ENCODE results near the gene SAMD14. TPM values are rescaled to one million over a fixed set of nuclear protein-coding genes. Genes with fewer than 3 reads are reported as not detected.

The SAMD14 gene
- total and polyA plus RNA-seq, 11 donors, result 0.44 to 3.9 (median 1.2) TPM

GRCh38 chr17:50111673-50112655 is 18.0 kb downstream of the SAMD14 start:
- peaks cover 0 to 40% (median 30%) of the 10 kb centered on the region in 9 donors for H3K36me3 ChIP-seq
- peak in 1 of 2 donors; percentile 28 for TF ChIP-seq POLR2A (IDR thresholded peaks at IDR 0.05)
- TF ChIP-seq CTCF (IDR thresholded peaks at IDR 0.05), result no peak
- intact Hi-C loops (cut with DNase I), result loop anchor here in 4 of 10 donors (1.0 to 10.0 kb wide), 5 partner anchors 17 to 65 kb away; partner anchors contain the start of genes SGCA (in 2 of the 4) and PDK2 (in 1 of the 4)
- H3K27ac ChIP-seq, result peak overlapping the region; percentile 85 to 99 (median 95)
- peak; percentile 81 to 90 (median 85) for DNase-seq
- peaks cover 6 to 76% (median 32%) of the 10 kb centered on the region in 12 donors for H3K4me1 ChIP-seq
- H3K9me3 ChIP-seq, result no peaks in the 10 kb centered on the region
- peaks cover 0 to 17% (median 0%) of the 10 kb centered on the region in 9 donors for H3K27me3 ChIP-seq
- H3K4me3 ChIP-seq, result no peak overlapping the region
- peak; percentile 68 to 85 (median 79) for ATAC-seq
- WGBS, 4 donors, result 27 to 37% (median 34%) methylated on average over 7 to 14 of the region's 14 CpGs

GRCh38 chr17:50110591-50111349 is 19.2 kb downstream of the SAMD14 start:
- peaks cover 6 to 65% (median 32%) of the 10 kb centered on the region in 12 donors for H3K4me1 ChIP-seq
- intact Hi-C loops (cut with DNase I), result loop anchor here in 4 of 10 donors (1.0 to 10.0 kb wide), 5 partner anchors 15 to 67 kb away; partner anchors contain the start of genes SGCA (in 2 of the 4) and PDK2 (in 1 of the 4)
- peak; percentile 61 to 92 (median 84) for DNase-seq
- TF ChIP-seq CTCF (IDR thresholded peaks at IDR 0.05), result no peak
- TF ChIP-seq POLR2A (IDR thresholded peaks at IDR 0.05), result peak in 1 of 2 donors; percentile 53
- H3K27ac ChIP-seq, result peak overlapping the region; percentile 85 to 99 (median 95)
- ATAC-seq, result peak; percentile 49 to 71 (median 68)
- WGBS, 4 donors, result 47 to 65% (median 61%) methylated on average over 19 of the region's 19 CpGs
- no peaks in the 10 kb centered on the region for H3K9me3 ChIP-seq
- H3K36me3 ChIP-seq, result peaks cover 0 to 51% (median 42%) of the 10 kb centered on the region in 9 donors
- H3K27me3 ChIP-seq, result peaks cover 0 to 5% (median 0%) of the 10 kb centered on the region in 9 donors
- H3K4me3 ChIP-seq, result no peak overlapping the region

- Histone ChIP-seq H3K27ac (peak overlapping the region in 11 of 12 donors; percentile 85 to 99 (median 95)), H3K36me3 (peaks cover 0 to 60% (median 49%) of the 10 kb centered on the region in 9 donors), H3K4me1 (peaks cover 6 to 55% (median 32%) of the 10 kb centered on the region in 12 donors), H3K9me3 (no peaks in the 10 kb centered on the region), H3K27me3 (no peaks in the 10 kb centered on the region), H3K4me3 (no peak overlapping the region)
- intact Hi-C loops (cut with DNase I), result loop anchor here in 3 of 10 donors (5.0 to 10.0 kb wide), 5 partner anchors 38 to 255 kb away; partner anchors contain the start of gene SGCA (in 2 of the 3)
- TF ChIP-seq CTCF (IDR thresholded peaks at IDR 0.05) (no peak), POLR2A (IDR thresholded peaks at IDR 0.05) (no peak)
- ATAC-seq, result no peak
- no peak for DNase-seq
- 69 to 88% (median 80%) methylated on average over 9 to 19 of the region's 19 CpGs for WGBS, 4 donors
Observed at GRCh38 chr17:50109785-50110184, 20.2 kb downstream of the SAMD14 start.

Data from heart left ventricle (tissue), 16 donors.